AG10803 (cell line): ENCODE data around the gene EXOC4.

Source experiments
- DNase-seq: peaks from one replicate; pipeline ENCODE4 v3.0.0; 2010; ENCODE audit warnings: low read depth
- H3K4me3 ChIP-seq: 2 replicates; pipeline ENCODE4 v1.5.1; 2011; ENCODE audit warnings: mild to moderate bottlenecking, low read length, control low read depth
- TF ChIP-seq, protein P1 (sequence below): conservative IDR thresholded peaks from 2 replicates; pipeline ENCODE4 v1.5.1; 2011; ENCODE audit warnings: mild to moderate bottlenecking, low read length, control low read depth, inconsistent platforms

EXOC4 gene

DNA sequence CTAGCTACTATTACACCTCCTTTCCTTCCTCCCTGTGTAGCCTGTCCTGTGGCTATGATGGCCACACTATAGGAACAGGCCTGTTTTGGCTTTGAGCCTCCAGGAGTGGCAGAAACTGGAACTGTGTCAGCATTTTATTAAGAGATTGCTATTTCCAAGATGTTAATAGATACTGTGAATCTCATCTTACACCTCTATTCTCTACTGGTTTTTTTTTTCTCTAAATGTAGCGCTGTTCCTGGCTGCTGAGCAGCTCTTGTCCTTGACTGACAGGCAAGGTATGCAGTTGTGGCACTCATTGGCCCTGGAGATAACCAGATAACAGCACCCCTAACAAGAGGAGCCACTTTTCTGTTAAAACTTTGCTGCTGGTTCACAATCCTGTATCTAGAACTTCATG is 119.5 kb downstream of the EXOC4 start:
- TF ChIP-seq, protein P1, sequence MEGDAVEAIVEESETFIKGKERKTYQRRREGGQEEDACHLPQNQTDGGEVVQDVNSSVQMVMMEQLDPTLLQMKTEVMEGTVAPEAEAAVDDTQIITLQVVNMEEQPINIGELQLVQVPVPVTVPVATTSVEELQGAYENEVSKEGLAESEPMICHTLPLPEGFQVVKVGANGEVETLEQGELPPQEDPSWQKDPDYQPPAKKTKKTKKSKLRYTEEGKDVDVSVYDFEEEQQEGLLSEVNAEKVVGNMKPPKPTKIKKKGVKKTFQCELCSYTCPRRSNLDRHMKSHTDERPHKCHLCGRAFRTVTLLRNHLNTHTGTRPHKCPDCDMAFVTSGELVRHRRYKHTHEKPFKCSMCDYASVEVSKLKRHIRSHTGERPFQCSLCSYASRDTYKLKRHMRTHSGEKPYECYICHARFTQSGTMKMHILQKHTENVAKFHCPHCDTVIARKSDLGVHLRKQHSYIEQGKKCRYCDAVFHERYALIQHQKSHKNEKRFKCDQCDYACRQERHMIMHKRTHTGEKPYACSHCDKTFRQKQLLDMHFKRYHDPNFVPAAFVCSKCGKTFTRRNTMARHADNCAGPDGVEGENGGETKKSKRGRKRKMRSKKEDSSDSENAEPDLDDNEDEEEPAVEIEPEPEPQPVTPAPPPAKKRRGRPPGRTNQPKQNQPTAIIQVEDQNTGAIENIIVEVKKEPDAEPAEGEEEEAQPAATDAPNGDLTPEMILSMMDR, result no peak
- no peak for DNase-seq
- no peak overlapping the region for H3K4me3 ChIP-seq

DNA sequence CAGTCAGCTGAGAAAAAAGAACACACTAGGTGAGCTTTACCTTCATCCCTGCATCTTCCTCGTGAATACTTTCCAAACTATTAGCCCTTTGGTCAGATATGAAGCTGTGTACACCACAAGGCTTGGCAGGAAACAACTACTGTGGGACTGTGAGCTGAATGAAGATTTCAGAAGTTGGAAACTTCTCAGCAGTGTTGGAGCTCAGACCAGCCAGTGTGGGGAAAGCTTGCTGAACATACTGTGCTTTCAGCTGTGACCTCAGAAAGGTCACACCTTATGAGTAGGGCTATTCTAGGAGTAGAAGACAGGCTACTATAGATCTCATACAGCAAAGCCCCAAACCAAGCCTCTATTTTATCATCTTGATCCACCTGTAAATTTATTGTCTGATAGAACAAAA is 123.6 kb downstream of the EXOC4 start:
- no peak overlapping the region for H3K4me3 ChIP-seq
- DNase-seq, result no peak
- TF ChIP-seq, protein P1, result no peak

DNA sequence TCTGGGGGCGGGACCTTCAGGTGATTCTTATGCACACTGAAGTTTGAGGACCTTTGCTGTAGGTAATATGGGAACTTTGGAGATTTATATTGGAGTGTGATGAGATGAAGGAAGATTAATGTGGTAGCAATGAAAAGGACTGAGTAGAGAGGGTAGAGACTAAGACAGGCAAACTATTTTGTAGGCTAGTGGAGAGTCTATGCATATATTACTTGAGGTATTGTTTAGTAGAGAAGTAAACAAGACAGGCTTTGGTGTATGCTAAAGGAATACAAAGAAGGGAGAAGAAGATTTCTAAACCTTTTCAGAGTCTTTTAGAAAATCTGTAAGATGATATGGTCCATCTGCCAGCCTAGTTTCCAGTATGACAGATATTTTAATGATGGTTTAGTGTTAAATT is 129.1 kb downstream of the EXOC4 start:
- TF ChIP-seq, protein P1, result no peak
- no peak overlapping the region for H3K4me3 ChIP-seq
- no peak for DNase-seq

DNA sequence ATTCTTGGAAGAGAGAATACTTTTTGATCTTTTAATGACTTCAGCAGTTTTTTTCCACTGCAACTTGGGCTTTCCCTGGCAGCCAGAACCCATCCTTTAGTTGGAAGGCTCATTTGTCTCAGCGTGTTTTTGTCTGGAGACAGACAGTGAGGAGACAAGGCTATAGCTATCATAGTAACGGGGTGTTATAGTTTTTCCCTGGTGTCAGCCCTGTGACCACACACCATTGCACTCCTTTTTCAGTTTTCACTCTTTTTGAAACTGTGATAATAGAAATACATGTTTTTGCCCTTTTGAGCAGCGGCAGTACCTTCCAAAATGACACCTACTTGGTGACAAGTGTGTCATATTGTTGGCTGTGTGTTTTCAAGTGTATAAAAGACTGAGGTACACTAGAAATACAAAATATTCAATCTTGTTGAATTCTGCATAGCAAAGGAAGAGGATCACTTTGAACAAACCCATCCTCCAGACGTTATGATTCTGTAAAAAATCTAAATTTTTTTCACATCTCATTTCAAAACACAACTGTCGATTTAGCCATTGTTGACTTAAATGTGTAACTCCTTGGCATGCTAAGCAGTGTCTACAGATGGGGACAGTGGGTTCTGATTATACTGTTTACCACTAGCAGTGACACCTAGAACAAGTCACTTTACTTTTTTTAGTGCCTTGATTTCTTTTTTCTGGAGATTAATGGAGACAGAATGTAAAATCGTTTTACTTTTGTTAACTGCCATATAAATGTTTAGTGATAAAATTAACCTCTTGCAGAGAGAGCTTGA is 130.1 kb downstream of the EXOC4 start:
- no peak overlapping the region for H3K4me3 ChIP-seq
- DNase-seq, result no peak
- TF ChIP-seq, protein P1, result no peak

DNA sequence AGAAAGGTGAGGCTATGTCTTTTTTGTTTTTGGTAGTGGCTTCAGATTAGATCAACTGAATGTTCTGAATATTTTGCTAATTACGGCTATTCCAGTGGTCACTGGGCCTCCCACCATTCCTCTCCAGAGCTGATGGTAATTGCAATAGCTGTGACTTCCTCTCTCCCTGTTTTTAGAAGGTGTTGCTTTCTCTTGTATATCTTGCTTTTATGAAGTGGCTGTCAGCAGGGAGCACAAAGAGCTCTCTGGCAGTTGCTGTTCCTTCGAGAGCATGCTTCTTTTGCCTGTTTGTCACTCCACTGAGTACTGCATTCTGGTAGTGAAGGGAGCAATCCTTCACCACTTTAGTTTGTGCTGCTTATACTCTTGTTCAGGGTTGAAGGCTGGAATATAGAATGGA is 133.3 kb downstream of the EXOC4 start:
- no peak for DNase-seq
- H3K4me3 ChIP-seq, result no peak overlapping the region
- TF ChIP-seq, protein P1, result no peak

DNA sequence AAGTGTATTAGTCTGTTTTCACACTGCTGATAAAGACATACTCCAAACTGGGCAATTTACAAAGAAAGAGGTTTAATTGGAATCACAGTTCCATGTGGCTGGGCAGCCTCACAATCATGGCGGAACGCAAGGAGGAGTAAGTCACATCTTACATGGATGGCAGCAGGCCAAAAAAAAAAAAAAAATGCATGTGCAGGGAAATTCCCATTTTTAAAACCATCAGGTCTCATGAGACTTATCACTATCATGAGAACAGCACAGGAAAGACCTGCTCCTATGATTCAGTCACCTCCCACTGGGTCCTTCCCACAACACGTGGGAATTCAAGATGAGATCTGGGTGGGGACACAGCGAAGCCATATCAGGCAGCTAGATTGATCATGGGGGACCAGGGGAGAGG is 136.8 kb downstream of the EXOC4 start:
- H3K4me3 ChIP-seq, result no peak overlapping the region
- TF ChIP-seq, protein P1, result no peak
- DNase-seq, result no peak

DNA sequence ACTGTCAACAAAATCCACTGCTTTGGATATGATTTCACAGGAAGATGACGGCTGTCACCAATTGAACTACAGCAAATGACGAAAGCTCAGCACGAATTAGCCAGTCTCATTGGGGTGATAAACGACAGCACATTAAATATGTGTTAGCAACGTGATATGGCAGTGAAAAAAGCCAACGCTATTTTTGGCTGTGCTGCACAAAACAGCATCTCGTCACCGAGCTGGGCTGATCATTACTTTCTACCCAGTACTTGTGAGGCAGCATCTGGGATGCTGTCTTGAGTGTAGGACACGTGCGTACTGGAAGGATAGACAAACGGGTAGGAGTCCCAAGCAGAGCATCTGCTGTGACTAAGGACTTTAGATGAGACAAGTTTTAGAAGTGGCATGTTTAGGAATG is 138.3 kb downstream of the EXOC4 start:
- TF ChIP-seq, protein P1, result no peak
- no peak overlapping the region for H3K4me3 ChIP-seq
- no peak for DNase-seq
